Measurements from ENCODE around the gene LEMD2. TPM values are rescaled to one million over a fixed set of nuclear protein-coding genes. Genes with fewer than 3 reads are reported as not detected.
A peak's percentile ranks its signal among the peaks of the same experiment; 100 is the strongest.

Gene LEMD2
- total RNA-seq, 1 experiment from 2014 or later: 91.8 TPM

- no peak overlapping the region for H3K4ac ChIP-seq (ENCODE audit: low read depth, low read length)
- no peak overlapping the region for H2BK120ac ChIP-seq (ENCODE audit: low read depth, low read length, poor library complexity, severe bottlenecking)
- H3K27ac ChIP-seq (ENCODE audit: insufficient read length, low read depth, low read length): no peak overlapping the region
- no peak overlapping the region for H2AK5ac ChIP-seq (ENCODE audit: insufficient read length, low read length)
- no peak overlapping the region for H2BK15ac ChIP-seq (ENCODE audit: low read depth, low read length)
- H4K5ac ChIP-seq (ENCODE audit: insufficient read length, low read depth, low read length): no peak overlapping the region
- H3K79me2 ChIP-seq (ENCODE audit: insufficient read depth, low read length): no peaks in the 10 kb centered on the region
- no peaks in the 10 kb centered on the region for H3K9me3 ChIP-seq (ENCODE audit: control insufficient read depth, low read depth, low read length)
- TF ChIP-seq, protein P1, sequence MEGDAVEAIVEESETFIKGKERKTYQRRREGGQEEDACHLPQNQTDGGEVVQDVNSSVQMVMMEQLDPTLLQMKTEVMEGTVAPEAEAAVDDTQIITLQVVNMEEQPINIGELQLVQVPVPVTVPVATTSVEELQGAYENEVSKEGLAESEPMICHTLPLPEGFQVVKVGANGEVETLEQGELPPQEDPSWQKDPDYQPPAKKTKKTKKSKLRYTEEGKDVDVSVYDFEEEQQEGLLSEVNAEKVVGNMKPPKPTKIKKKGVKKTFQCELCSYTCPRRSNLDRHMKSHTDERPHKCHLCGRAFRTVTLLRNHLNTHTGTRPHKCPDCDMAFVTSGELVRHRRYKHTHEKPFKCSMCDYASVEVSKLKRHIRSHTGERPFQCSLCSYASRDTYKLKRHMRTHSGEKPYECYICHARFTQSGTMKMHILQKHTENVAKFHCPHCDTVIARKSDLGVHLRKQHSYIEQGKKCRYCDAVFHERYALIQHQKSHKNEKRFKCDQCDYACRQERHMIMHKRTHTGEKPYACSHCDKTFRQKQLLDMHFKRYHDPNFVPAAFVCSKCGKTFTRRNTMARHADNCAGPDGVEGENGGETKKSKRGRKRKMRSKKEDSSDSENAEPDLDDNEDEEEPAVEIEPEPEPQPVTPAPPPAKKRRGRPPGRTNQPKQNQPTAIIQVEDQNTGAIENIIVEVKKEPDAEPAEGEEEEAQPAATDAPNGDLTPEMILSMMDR (conservative IDR thresholded peaks at IDR 0.05): no peak
- H3K18ac ChIP-seq (ENCODE audit: insufficient read length, low read depth, low read length): no peak overlapping the region
- H4K20me1 ChIP-seq (ENCODE audit: control insufficient read depth, insufficient read depth, insufficient read length): no peaks in the 10 kb centered on the region
- H2BK20ac ChIP-seq (ENCODE audit: low read depth, low read length, poor library complexity, severe bottlenecking): no peak overlapping the region
- WGBS (ENCODE audit: extremely low coverage, insufficient read length, low lambda C conversion rate): no CpG with 5 or more reads among the region's 10 CpGs
- no peak overlapping the region for H3K56ac ChIP-seq (ENCODE audit: insufficient read length, low read depth, low read length)
- no peak overlapping the region for H4K8ac ChIP-seq (replicated peaks; ENCODE audit: insufficient read length, low read depth, low read length)
- H3T11ph ChIP-seq (ENCODE audit: low read length): no peak overlapping the region
- no peak overlapping the region for H3K9ac ChIP-seq (ENCODE audit: extremely low read depth, insufficient read length, low read length)
- peaks cover 17% of the 10 kb centered on the region for H3K27me3 Mint-ChIP-seq (ENCODE audit: low read depth)
- no peak overlapping the region for H2BK12ac ChIP-seq (ENCODE audit: insufficient read length, low read depth, low read length)
- H3K23me2 ChIP-seq (ENCODE audit: insufficient read length, low read depth, low read length, poor library complexity, severe bottlenecking): no peaks in the 10 kb centered on the region
- no peak overlapping the region for H3K4me3 Mint-ChIP-seq
- no peak overlapping the region for H3K14ac ChIP-seq (ENCODE audit: insufficient read depth, low read length)
- no peaks in the 10 kb centered on the region for H3K79me1 ChIP-seq (ENCODE audit: insufficient read depth, low read depth, low read length, poor library complexity, severe bottlenecking)
- no peaks in the 10 kb centered on the region for H3K9me3 Mint-ChIP-seq
- no peak overlapping the region for H3K23ac ChIP-seq (ENCODE audit: insufficient read length, low read depth, low read length)
- H3K4me1 ChIP-seq (ENCODE audit: insufficient read depth, low read length): no peaks in the 10 kb centered on the region
- no peak overlapping the region for H3K4me2 ChIP-seq (ENCODE audit: insufficient read depth, insufficient read length, low read length)
- no peak overlapping the region for H2BK5ac ChIP-seq (ENCODE audit: insufficient read length, low read length)
- no peak overlapping the region for H2AFZ ChIP-seq (ENCODE audit: low read length)
- no peaks in the 10 kb centered on the region for H3K36me3 Mint-ChIP-seq (ENCODE audit: insufficient read depth in 1 of 3, low read depth in 3 of 3)
- H3K27ac Mint-ChIP-seq: 0 out of 7 replicates have a peak overlapping the region, but pooled peaks of 2 of the 3 experiments have one; percentile 21 to 60
- H3K4me1 Mint-ChIP-seq: peaks cover 34 to 36% of the 10 kb centered on the region in 2 experiments
- DNase-seq: no peak
- H4K91ac ChIP-seq (ENCODE audit: insufficient read length, low read depth, low read length): no peak overlapping the region
- H3K27me3 ChIP-seq (ENCODE audit: insufficient read depth, low read length): no peaks in the 10 kb centered on the region
Observed at GRCh38 chr6:33730611-33731010, 58.3 kb downstream of the LEMD2 start.
